Measurements from ENCODE around the gene BBS2.
"Not testable (repeated sequence)": the region's sequence is repeated elsewhere in the genome, so short reads cannot be mapped to it uniquely, and the experiment has no call there.

The BBS2 gene

DNA sequence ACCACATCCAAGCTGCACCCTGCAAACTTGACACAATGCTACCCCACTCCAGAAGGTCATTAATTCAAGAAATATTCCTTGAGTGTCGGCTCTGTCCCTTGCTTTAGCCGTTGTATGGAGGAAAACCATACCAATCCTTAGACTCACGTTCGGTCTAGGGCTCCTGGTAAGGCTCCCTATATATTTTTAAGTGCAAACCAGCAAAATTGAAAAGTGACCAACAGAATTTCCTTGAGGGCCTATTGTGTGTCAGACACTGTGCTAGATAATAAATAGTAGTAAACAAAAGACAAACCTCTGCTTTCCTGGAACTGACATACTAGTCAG, 390 bp upstream of the BBS2 start:
- no peak for DNase-seq

- DNase-seq, result no peak
These were observed 1.4 kb downstream of the BBS2 start for GRCh38 chr16:56518425-56518824.

DNA sequence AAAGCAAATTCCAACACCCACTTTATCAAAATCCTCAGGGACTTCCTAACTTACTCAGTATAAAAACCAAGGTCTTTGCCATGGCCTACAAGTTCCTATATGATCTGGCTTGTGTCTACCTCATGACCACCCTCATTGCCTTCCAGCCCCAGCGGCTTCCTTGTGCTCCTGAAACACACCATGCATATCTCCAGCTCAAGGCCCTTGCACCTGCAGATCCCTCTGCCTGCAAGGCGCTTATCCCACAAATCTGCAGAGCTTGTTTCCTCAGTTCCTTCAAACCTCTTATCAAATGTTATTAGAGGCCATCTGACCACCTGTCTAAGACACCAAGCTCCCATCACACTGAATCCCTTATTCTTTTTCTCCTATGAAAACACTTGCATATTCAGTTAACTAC, 2.6 kb downstream of the BBS2 start:
- DNase-seq, result no peak

DNA sequence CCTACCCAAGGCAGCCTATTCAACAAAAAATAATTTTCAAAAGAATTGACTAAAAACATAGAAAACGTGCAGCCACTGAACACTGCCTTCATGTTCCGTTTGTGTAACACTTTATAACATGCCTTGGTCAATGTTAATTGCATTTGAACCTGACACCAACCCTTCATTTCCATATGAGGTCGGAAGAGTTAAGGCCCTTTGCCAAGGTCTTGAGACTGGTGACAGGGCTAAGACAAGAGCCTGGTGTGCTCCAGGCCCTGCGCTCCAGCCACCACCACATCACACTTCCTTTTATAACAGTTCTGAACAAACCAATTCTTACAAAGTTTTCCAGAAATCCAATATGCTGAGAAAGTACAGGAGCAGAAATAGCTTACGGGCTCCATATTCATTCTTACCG, 4.2 kb downstream of the BBS2 start:
- no peak for DNase-seq

- no peak for DNase-seq
These were observed 5.0 kb downstream of the BBS2 start for GRCh38 chr16:56514845-56515244.

GRCh38 chr16:56513972-56514371, 5.9 kb downstream of the BBS2 start:
- peak; percentile 47 for DNase-seq

- no peak for DNase-seq
These were observed 6.7 kb downstream of the BBS2 start for GRCh38 chr16:56513091-56513490.

- DNase-seq, result no peak
These were observed 7.8 kb downstream of the BBS2 start for GRCh38 chr16:56512025-56512424.

GRCh38 chr16:56510544-56510943, 9.3 kb downstream of the BBS2 start:
- DNase-seq, result no peak

- DNase-seq, result no peak
These were observed 12.9 kb downstream of the BBS2 start for GRCh38 chr16:56506941-56507340.

- DNase-seq, result no peak
These were observed 14.6 kb downstream of the BBS2 start for GRCh38 chr16:56505181-56505580.

GRCh38 chr16:56493815-56494214, 26.0 kb downstream of the BBS2 start:
- no peak for DNase-seq

DNA sequence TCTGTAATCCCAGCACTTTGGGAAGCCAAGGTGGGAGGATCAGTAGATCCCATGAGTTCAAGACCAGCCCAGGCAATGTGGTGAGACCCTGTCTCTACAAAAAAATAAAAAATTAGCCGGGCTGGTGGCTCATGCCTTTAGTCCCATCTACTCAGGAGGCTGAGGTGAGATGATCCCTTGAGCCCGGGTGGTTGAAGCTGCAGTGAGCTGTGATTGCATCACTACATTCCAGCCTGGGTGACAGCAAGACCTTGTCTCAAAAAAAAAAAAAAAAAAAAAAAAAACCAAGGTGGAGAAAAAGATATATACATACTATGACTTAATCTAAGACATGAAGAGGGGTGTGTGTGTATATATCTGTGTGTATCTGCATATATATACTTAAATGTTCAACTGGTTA, 26.7 kb downstream of the BBS2 start:
- no peak for DNase-seq

DNA sequence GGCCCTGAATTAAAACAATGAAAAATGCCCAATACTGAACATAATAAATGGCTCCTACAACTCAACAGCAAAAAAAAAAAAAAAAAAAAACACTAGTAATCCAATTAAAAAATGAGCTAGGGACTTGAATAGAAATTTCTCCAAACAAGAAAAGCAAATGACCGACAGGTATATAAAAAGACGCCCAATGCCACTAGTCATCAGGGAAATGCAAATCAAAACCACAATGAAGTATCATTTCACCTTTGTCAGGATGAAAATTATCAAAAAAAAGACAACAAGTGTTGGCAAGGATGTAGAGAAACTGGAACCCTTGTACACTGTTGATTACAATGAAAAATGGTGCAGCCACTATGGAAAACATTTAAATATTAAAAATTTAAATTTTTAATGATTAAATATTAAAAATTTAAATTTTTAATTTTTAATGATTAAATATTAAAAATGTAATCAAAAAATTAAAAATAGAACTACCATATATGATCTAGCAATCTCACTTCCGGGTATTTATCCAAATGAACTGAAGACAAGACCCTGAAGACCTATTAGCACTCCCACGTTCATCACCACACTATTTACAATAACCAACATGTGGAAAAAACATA, 28.1 kb downstream of the BBS2 start:
- no peak for DNase-seq

GRCh38 chr16:56488868-56489267, 31.0 kb downstream of the BBS2 start:
- DNase-seq, result not testable (repeated sequence)

DNA sequence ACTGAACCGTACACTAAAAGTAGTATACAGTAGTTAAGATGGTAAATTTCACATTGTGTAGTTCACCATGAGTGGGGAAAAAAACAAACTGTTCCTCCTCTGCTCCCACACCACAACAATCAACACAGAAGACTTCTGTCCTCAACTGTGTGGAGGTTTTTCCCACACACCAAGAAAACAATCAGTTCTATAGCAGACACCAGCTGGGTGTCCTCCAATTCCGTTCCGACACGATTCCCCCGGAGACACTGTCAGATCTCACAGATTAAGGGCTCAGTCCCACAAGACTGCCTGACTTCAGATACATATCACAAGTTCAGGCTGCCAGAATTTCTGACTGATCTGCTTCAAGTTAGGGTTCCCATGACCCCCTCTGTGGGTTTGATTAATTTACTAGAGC, 31.8 kb downstream of the BBS2 start:
- no peak for DNase-seq

- DNase-seq, result no peak
These were observed 36.4 kb downstream of the BBS2 start for GRCh38 chr16:56483394-56483793.

DNA sequence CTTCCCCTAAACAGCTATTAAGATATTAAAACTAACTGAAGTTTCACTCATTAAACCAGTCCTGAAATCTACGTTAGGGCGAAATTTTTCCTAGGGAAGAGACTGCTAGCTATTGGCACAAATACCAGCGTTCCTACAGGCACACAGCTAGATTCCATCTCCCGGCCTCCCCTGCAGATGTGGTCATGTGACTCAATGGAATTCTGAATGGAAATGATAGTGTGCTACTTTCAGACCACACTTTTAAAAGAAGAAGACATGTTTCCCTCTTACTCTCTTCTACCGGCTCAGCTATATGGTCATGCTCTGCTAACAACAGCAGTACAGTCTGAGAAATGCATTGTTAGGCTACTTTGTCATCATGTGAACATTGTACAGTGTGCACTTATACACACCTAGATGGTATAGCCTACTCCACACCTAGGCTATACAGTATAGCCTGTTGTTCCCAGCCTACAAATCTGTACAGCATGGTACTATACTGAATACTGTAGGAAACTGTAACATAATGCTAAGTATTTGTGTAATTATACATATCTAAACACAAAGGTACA, 37.1 kb downstream of the BBS2 start:
- no peak for DNase-seq

- no peak for DNase-seq
These were observed 38.2 kb downstream of the BBS2 start for GRCh38 chr16:56481468-56482122.

DNA sequence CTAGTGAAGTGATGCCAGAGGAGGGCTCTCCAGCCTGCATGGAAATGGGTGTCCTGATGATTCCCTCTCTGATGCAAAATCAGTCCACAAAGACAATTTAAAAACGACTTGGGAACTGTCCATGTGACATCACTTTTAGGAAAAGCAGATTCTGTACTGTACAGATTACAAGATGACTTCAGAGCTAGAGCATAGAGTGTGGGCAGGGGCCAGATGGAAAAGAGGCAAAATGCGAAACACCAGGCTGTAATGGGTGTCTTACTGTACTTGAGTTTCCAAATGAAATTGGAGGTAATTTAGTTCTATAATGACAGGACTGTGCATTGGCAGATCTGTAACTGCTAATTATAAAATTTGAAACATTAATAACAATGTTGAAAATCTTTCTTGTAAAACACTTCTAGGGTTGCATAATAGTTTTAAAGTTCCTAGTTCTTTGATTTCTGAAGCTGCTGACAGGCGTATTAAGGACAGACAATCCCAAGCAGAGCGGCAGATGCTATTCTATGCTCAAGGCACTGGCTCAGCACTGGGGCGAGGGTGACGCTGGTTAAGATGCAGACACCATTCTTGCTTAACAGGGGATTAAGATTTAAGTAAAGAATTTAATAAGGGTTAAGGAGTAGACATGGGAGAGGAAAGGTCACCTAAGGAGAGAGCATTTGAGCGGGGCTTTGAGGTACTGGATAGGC, 38.9 kb downstream of the BBS2 start:
- DNase-seq, result no peak

- no peak for DNase-seq
These were observed 40.4 kb downstream of the BBS2 start for GRCh38 chr16:56479469-56479868.

DNA sequence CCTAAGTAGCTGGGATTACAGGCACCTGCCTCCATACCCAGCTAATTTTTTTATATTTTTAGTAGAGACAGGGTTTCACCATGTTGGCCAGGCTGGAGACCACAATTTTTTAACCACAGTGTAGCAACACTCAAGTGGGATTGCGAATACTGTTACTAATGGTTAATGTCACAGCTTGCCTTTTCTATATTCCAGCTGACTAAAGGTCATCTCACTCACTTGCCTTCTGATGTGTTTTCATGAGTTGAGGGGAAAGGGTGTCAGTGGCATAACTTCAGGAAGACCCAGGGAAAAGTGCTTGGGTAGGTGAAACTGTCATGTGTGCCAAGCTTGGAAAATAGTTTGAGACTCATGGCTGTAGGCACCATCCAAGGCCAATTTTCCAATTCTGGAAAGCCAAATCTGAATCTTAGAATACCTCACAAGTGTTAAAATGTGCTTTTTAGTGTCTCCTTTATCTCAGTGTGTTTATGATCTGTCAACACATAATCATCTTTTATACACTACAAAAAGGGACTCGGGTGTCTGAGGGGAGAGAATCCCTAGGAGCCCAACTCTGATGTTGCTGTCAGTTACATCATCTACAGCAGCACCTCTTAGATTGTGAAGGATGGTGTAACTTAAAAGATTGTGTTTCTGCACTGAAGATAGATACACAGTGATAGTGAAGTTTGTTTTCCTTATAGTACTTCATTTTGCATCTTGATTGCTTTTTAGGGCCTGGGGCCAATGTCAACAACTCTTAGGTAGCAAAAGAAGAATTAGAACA, 41.4 kb downstream of the BBS2 start:
- no peak for DNase-seq

DNA sequence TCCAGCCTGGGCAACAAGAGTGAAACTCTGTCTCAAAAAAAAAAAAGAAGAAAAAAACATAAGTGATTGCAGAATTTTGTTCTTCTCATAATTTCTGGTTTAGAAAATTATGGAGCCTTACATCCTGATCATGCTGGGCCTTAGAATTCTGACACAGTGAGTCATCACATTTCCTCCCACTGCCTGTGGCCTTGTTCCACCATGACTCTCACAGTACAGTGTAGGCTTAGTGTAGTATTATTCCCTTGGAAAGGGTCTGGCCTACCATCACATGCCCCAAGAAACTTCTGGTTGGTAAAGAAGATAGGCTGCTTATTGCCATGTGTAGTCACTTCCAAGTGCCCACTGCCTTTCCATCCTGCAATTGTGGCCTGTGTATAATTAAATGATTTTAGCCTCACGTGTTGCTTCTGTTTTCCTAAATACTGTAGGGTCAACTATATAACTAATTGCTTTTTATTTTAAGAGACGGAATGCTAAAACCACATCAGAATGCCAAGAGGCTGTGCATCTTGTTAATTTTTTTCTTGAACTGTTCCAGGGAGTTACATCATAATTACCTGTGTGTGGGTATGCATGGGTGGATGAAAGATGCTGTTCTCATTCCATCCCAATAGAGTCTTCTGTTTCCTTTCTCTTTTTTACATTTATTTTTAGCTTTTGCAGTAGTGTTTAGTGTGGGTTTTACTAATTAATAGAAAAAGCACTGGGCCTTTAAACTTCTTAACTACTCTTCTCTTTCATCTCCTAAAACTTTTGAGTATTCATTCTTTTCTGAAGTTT, 42.5 kb downstream of the BBS2 start:
- DNase-seq, result peak; percentile 8
